HG03442 (cell line): ENCODE results near the gene DDIAS.
A peak's percentile ranks its signal among the peaks of the same experiment; 100 is the strongest.
"Not testable (repeated sequence)": the region's sequence is repeated elsewhere in the genome, so short reads cannot be mapped to it uniquely, and the experiment has no call there.

ENCODE experiments used
- ATAC-seq: cut with Tn5 transposase; IDR thresholded peaks from one replicate; pipeline ENCODE4 v1.9.1; 2021; ENCODE audit warnings: mild to moderate bottlenecking, moderate library complexity; ENCODE audit not compliant: unreplicated experiment

The DDIAS gene

GRCh38 chr11:82920227-82920626, 18.7 kb downstream of the DDIAS start:
- not testable (repeated sequence) for ATAC-seq

DNA sequence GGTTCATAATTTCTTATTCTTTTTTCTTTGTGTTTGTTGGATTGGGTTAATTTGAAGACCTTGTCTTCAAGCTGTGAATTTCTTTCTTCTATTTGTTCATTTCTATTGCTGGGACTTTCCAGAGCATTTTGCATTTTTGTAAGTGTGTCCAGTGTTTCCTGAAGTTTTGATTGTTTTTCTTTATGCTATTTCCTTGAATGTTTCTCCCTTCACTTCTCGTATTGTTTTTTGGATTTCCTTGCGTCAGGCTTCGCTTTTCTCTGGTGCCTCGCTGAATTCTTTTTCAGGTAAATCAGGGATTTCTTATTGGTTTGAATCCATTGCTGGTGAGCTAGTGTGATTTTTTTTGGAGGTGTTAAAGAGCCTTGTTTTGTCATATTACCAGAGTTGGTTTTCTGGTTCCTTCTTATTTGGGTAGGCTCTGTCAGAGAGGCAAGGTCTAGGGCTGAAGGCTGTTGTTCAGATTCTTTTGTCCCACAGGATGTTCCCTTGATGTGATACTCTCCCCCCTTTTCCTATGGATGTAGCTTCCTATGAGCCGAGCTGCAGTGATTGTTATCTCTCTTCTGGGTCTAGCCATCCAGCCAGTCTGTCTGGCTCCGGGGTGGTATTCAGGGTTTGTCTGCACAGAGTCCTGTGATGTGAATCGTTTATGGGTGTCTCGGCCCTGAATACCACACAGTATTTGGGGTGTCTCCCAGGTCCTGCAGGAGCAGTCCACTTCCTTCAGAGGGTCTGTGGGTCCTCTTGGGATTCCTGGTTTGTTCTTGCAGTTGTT, 21.0 kb downstream of the DDIAS start:
- not testable (repeated sequence) for ATAC-seq

DNA sequence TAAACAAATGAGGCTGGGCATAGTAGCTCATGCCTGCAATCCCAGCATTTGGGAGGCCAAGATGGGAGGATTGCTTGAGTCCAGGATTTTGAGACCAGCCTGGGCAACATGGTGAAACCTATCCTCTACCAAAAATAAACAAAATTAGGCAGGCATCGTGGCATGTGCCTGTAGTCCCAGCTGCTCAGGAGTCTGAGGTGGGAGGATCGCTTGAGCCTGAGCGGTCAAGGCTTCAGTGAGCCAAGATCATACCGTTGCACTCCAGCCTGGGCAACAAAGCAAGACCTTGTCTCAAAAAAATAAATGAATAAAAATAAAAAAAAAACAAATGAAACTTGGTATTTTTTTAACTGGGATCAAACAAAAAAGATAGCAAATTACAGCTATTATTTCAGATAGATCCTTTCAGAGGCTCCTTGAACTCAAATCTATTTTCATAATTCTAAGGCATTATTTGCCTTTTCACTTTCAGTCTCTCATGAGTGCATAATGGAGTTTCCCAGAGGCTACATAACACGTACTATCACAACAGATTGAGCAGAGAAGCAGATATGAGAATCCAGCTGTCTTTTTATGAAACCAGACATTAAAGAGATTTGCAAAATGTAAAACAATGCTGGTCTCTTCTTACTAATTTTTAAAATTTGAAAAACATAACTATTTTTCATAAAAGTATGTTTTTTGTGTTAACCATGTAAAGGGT, 23.1 kb downstream of the DDIAS start:
- ATAC-seq, result no peak

- peak; percentile 78 for ATAC-seq
These were observed 25.8 kb downstream of the DDIAS start for GRCh38 chr11:82927264-82927880.

GRCh38 chr11:82929121-82929520, 27.6 kb downstream of the DDIAS start:
- no peak for ATAC-seq

DNA sequence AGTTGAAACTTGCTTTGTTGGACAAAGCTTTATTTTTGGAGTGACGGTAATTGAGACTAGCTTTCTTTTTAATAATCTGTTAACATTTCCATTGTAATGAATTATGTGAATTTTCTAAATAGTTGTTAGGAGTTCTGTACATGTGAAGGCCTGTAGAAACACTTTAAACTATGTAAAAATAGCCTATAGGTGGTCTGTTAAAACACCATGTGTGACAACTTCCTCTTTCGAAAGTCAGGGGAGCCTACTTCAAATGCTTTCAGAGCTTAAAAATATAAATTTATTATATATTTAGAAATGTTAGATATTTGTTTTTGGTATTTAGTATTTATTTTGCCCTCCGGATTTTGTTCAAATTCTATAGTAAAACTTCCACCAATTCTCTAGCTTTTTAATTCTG, 28.7 kb downstream of the DDIAS start:
- peak; percentile 50 for ATAC-seq

DNA sequence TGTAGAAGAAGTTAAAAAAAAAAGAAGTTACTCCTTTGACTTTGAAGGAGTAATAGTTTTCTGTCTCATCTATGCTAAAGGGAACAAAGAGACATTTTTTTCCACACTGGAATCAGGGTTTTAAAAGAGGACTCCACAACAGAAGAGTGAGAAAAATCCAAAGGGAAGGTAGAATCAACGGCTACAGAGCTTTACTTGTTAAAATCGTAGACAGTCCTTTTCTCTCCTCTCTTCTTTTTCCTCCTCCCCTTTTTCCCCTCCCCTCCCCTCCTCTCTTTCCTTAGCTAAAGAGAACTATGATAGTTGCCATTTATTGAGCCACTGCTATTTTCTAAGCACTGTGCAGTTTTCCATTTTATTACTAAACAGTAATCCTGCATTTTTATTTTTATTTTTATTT, 29.2 kb downstream of the DDIAS start:
- ATAC-seq, result no peak

GRCh38 chr11:82932564-82932963, 31.0 kb downstream of the DDIAS start:
- no peak for ATAC-seq

DNA sequence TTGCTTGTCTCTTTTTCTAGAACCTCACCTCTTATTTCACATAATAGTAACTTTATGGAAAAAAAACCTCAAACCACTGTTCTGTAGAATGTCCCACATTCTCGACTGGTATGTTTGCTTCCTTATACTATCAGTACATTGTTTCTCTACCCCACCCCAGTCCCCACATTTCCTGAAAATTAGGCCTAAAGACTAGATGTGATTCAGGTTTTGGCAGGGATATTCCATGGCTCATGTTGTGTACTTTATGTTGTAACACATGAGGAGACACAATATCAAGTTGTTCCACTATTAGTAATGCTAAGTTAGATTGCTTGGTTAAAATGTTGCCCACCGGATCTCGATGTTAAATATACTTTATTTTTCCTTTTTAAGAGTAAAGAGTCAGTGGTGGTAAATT, 34.7 kb downstream of the DDIAS start:
- ATAC-seq, result no peak

GRCh38 chr11:82937554-82937953, 36.0 kb downstream of the DDIAS start:
- ATAC-seq, result no peak

- no peak for ATAC-seq
These were observed 37.9 kb downstream of the DDIAS start for GRCh38 chr11:82939456-82939855.

DNA sequence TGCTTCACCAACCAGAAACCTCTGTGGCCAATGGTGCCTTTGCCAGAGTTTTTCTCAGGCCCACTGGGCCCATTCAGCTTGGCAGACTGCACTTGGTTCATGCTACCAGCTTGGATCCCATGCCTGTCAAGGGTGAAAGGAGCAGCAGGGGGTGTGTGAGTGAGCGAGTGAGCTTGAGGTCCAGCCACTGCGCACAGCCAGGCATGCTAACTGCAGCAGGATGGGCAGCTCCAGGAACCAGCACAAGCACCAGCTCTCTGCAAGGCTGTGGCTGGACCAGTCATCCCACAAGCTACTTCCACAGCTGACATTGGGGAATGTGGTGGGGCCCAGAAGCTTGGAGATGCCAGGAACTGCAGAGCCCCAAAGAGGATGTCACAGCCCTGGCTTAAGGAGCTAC, 40.8 kb downstream of the DDIAS start:
- no peak for ATAC-seq

DNA sequence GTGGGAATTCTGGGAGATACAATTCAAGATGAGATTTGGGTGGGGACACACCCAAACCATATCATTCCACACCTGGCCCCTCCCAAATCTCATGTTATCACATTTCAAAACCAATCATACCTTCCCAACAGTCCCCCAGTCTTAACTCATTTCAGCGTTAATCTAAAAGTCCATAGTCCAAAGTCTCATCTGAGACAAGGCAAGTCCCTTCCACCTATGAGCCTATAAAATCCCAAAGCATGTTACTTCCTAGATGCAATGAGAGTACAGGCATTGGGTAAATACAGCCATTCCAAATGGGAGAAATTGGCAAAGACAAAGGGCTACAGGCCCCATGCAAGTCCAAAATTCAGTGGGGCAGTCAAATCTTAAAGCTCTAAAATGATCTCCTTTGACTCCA, 41.9 kb downstream of the DDIAS start:
- not testable (repeated sequence) for ATAC-seq

DNA sequence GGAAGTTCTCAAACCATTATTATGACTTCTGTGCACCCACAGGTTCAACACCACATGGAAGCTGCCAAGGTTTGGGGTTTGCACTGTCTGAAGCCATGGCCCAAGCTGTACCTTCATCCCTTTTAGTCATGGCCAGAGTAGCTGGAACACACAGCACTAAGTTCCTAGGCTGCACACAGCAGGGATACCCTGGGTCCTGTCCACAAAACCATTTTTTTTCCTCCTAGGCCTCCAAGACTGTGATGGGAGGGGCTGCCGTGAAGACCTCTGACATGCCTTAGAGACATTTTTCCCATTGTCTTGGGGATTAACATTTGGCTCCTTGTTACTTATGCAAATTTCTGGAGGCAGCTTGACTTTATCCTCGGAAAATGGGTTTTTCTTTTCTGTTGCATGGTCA, 42.7 kb downstream of the DDIAS start:
- ATAC-seq, result no peak

DNA sequence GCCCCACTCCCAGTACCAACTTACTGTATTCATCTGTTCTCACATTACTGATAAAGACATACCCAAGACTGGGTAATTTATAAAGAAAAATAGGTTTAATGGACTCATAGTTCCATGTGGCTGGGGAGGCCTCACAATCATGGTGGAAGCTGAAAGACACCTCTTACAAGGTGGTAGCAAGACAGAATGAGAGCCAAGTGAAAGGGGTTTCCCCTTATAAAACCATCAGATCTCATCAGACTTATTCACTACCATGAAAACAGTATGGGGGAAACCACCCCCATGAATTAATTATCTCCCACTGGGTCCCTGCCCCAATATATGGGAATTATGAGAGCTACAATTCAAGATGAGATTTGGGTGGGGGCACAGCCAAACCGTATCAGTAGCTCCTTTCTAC, 43.5 kb downstream of the DDIAS start:
- ATAC-seq, result not testable (repeated sequence)

DNA sequence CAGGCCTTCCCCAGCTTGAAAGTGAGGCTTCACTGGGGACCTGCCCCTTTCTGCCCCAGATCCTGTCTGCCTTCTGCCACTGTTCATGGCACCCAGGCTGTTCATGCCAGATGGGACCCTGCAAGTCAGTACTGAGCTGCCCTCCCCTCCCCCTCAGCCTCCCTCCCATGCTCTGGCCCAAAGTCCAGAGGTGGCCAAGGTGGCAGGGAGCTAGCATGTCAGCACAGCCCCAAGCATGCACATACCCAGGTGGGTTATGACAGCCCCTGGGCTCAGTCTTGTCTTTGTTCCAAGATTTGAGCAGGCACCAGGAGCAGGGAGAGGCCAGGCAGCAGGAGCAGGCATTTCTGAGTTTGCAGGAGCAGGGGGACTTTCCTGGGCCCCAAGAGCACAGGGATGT, 44.1 kb downstream of the DDIAS start:
- ATAC-seq, result no peak

DNA sequence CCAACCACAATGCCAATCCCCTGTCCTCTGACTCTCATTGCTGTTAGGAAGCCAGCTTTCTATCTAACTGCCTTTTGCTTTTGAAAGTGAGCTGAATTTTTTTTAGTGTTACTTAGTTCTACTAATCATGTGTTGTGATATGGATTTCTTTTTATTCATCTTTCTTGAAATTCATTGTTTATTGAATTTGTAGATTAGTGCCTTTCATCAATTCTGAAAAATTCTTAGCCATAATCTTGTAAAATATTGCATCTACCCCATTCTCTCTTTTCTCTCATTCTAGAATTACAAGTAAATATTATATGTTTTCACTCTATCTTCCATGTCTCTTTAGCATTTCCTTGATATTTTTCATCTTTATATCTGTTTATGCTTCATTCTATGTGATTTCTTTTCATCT, 47.8 kb downstream of the DDIAS start:
- no peak for ATAC-seq

DNA sequence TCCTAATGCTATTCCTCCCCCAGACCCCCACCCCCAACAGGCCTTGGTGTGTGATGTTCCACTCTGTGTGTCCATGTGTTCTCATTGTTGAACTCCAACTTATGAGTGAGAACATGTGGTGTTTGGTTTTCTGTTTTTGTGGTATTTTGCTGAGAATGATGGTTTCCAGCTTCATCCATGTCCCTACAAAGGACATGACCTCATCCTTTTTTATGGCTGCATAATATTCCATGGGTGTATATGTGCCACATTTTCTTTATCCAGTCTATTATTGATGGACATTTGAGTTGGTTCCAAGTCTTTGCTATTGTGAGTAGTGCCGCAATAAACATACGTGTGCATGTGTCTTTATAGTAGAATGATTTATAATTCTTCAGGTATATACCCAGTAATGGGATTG, 49.0 kb downstream of the DDIAS start:
- ATAC-seq, result not testable (repeated sequence)

- not testable (repeated sequence) for ATAC-seq
These were observed 54.4 kb downstream of the DDIAS start for GRCh38 chr11:82955736-82956453.

DNA sequence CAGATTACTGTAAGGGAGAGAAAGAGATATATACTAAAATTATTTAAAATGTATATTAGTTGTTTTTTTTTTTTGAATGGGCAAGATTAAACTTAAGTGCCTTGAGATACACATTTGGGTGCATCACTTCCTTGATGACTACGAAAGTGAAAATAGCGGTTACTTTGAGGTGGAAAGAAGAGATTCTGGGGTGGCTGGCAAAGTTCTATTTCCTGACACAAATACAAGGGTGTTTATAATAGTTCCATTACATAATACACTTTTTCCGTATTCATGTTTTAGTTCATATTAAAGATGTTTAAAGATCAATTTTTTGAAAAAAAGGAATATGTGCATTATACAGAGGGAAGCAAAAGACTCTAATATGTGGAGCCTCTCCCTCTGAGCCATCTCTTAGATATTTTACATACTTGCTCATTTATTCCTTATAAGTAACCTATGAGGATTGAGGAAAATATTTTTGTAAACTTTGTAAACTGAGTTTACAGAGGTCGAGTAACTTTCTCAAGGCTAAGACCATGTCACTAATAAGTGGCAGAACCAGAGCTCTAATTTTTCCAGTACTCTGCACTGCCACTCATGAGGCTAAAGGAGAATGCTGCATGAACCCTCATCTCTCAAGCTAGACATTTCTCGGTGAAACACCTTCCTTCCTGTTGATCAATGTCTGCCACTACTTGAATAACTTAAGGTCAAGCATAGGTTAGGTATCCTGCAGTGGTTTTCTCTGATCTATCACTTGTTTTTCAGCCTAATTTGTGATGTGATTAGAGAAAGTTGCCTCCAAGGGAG, 58.6 kb downstream of the DDIAS start:
- ATAC-seq, result peak; percentile 84

DNA sequence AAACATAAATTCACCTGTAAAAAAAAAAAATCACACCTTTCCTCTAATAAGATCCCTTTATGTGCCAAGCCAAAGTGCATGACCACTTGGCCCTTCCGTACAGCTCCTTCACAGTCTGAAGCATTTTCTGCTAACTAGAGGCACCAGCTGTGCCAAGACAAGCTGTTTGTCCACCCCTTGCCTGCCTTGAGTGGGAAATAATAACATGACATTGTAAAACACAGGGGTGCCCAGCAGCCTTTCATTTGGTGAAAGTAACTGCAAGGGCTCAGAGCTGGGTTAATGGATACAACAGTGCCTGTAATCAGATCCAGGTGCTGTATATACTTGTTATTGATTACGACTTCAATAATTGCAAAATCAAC, 59.2 kb downstream of the DDIAS start:
- ATAC-seq, result peak; percentile 12
